Gastroesophageal sphincter (tissue), 3 donors: Measurements from ENCODE around the gene BTBD7.

Source experiments
- CTCF ChIP-seq, 4 experiments: fragments of 200-600 bp in 2 of 4; fragments of 450-650 bp in 2 of 4; sonication (generic) in 1 of 4; IDR thresholded peaks; one replicate each; pipeline ENCODE4 v1.5.1; 2017 to 2019; ENCODE audit warnings: antibody characterized with exemption in 4 of 4, mild to moderate bottlenecking in 2 of 4, moderate library complexity in 2 of 4
- POLR2A ChIP-seq, 2 donors: fragments of 450-650 bp; IDR thresholded peaks; one replicate each; pipeline ENCODE4 v1.6.1; 2017; ENCODE audit warnings: antibody characterized with exemption in 2 of 2, mild to moderate bottlenecking in 2 of 2, moderate library complexity in 1 of 2

- TF ChIP-seq CTCF (IDR thresholded peaks at IDR 0.05) (no peak), POLR2A (IDR thresholded peaks at IDR 0.05) (no peak)
Observed at GRCh38 chr14:93212432-93212831, 120.4 kb downstream of the BTBD7 start.
